Activated T-cell treated with anti-CD3 and anti-CD28 coated beads, Interleukin-2, amount 50 U/mL, for 48 hours (primary cell): ENCODE measurements around the gene CXorf65.
A peak's percentile ranks its signal among the peaks of the same experiment; 100 is the strongest.

Source experiments
- DNase-seq, 2 experiments: peaks; one replicate each; pipeline ENCODE4 v3.0.0-alpha.2; 2020

Gene CXorf65

GRCh38 chrX:71106427-71106826 is at the start of gene CXorf65:
TSS of gene CXorf65 (minus strand) at chrX:71106740. CDS start at chrX:71106556, 184 bp downstream.
- DNase-seq = no peak

GRCh38 chrX:71154641-71155040 is 48.1 kb upstream of the CXorf65 start:
- DNase-seq = no peak

DNA sequence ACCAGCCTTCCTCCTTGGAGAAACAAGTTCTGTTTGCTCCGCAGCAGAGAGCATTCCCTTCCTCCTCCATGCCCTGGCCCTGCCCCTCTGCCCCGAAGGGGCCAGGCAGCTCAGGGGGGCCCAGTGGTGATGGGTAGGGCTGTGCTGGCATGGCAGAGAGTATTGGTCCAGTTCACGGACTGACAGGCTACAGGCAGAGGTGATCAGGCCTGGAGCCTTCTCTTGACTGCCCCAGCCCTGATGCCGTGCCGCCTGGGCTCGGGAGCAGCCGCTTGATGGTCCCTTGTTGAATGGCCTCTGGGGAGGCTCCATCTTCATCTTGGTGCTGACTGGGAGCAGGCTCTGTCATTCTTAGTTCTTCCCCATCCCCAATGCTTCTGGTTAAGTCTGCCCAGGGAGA is 47.7 kb upstream of the CXorf65 start:
- DNase-seq = no peak

GRCh38 chrX:71151366-71151765 is 44.8 kb upstream of the CXorf65 start:
- no peak for DNase-seq

- DNase-seq = no peak
Measured at GRCh38 chrX:71148278-71148663, 41.7 kb upstream of the CXorf65 start.

DNA sequence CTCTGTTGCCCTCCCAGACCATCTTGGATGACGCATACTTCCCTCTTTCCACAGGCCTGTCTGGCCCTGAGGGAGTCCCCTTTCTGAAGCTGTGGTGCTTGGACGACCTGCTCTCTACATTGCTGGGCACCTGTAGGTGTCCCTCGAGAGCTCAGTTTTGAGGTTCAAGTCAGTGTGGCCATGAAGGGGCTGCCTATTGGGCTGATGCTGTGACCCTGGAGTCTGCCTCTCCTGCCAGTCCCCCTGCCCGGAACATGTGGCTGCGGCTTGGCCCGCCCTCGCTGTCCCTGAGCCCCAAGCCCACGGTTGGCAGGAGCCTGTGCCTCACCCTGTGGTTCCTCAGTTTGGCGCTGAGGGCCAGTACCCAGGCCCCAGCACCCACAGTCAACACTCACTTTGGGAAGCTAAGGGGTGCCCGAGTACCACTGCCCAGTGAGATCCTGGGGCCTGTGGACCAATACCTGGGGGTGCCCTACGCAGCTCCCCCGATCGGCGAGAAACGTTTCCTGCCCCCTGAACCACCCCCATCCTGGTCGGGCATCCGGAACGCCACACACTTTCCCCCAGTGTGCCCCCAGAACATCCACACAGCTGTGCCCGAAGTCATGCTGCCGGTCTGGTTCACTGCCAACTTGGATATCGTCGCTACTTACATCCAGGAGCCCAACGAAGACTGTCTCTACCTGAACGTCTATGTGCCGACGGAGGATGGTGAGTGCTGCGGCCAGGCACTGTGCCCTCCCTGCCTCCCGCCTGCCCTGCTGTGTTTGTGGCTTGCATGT is 41.1 kb upstream of the CXorf65 start:
- no peak for DNase-seq

DNA sequence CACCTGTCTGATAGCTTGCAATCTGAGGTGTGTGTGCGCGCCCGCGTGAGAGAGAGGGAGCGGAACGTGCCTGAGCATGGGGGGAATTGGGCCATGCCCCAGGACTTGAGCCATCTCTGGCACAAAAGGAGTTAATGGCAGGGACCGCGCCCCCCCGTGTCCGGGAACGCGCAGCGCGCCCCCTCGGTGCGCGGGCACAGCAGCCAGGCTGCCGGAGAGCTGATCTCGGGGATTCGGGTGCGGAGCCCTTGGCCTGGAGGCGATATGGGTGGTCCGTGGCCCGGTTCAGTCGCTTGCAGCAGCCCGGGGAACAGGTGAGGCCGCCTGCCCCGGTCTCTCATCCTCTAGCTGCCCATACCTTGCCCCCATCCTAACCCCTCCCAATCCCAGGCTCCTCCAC is 38.1 kb upstream of the CXorf65 start, which contains the start of gene NLGN3:
NLGN3 (plus strand) TSS at position 191 of the 400 bp plus-strand sequence. CDS start 2,909 bp downstream, outside the sequence.
- DNase-seq = no peak

GRCh38 chrX:71143508-71143907 is 37.0 kb upstream of the CXorf65 start:
- DNase-seq = no peak

DNA sequence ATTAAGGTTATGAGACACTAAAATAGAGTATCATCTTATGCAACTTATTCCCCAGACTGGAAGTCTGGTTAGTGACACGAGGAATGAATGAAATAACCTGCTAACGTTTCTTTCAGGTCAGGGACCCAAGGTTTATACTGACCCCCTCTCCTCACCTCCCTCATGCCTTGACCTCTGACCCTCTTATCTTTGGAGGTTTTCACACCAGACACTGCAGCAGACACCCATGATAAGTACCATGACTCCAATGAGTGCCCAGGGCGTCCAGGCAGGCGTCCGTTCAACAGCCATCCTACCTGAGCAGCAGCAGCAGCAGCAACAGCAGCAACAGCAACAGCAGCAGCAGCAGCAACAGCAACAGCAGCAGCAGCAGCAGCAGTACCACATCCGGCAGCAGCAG is 33.9 kb upstream of the CXorf65 start:
- DNase-seq = no peak

DNA sequence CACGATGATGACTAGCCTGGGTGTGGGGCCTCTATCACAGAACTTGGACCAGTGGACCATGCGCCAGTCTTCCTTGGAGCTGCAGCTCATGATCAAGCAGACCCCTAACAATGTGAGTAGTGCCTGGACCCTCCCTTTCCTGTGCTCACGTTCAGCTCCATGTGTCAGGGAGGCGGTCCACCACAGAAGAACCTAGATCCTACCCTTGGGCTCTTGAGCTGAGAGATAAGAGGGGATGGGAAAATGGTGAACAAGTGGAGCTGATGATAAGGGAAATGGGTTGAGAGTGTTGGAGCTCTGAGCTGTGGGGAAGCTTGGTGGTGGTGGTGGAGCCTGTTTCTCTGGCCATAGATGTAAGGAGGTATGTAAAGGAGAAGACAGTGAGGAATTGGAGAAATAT is 25.0 kb upstream of the CXorf65 start:
- no peak for DNase-seq

DNA sequence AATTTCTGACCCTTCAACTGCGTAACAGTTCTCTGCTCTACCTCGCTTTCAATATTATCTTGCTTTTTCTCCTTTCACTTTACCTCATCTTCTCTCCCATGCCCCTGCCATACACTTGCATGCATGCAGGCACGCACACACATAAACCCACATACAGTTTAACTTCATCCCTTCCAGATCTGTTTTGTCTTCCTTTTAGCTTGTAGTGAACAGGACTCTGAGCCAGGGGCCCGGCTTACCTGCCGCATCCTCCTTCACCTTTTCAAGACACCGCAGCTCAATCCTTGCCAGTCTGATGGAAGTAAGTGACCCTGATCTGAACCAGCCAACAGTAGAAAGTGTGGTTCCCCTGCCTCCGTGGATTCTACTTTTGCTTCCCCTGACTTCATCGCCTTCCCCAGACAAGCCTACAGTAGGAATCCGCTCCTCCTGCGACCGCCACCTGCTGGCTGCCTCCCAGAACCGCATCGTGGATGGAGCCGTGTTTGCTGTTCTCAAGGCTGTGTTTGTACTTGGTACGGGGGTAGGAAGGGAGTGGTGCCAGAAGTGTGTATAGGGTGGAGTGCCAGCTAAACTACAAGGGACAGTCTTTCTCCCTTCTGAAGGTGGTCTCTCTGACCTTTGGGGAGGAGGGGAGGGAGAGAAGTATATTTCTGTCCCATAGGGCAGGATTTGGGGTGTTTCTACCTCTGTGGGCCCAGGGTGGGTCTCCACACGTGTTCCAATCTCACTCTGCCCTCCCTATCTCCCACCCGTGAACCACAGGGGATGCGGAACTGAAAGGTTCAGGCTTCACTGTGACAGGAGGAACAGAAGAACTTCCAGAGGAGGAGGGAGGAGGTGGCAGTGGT is 22.6 kb upstream of the CXorf65 start:
- DNase-seq = peak; percentile 85 to 87

DNA sequence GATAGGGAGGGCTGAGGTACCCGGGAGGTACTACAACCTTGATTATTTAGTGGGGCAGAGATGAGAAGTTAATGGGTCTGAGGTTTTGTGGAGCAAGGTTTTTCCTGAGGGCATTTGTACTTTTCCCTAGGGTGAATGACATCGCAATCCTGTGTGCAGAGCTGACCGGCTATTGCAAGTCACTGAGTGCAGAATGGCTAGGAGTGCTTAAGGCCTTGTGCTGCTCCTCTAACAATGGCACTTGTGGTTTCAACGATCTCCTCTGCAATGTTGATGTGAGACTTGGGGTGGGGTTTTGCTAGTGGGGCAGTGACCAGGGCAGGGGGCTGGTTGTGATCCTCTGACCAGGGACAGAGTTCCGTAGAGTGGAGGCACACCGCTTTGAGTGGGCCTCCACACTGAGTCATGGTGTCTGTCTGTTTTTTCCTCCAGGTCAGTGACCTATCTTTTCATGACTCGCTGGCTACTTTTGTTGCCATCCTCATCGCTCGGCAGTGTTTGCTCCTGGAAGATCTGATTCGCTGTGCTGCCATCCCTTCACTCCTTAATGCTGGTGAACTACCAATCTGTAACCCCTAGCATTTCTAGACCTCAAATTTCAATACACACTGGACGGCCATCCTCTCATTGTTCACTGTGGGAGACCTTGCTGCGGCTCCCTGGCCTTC is 21.8 kb upstream of the CXorf65 start:
- DNase-seq = no peak

DNA sequence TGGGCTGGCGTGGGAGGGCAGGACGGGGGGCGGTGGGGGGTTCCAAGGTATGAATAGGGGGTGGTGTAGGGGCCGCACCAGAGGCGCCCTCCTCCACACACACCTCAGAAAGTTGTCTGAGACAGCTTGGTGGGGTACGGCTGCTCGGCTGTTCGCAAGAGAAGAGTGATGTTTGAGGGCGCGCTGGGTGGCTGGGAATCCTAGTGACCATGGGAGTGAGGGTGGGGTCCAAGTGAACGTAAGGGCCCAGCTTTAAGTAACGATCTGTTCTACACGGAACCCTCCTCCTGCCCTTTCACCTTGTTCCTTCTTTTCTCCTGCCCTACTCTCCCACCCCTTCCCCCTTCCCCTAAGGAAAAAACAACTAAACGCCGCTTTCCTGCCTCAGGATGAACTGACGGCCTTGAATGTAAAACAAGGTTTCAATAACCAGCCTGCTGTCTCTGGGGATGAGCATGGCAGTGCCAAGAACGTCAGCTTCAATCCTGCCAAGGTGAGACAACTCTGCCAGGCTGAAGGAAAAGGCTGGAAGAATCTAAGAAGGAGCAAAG is 12.5 kb upstream of the CXorf65 start:
- no peak for DNase-seq

DNA sequence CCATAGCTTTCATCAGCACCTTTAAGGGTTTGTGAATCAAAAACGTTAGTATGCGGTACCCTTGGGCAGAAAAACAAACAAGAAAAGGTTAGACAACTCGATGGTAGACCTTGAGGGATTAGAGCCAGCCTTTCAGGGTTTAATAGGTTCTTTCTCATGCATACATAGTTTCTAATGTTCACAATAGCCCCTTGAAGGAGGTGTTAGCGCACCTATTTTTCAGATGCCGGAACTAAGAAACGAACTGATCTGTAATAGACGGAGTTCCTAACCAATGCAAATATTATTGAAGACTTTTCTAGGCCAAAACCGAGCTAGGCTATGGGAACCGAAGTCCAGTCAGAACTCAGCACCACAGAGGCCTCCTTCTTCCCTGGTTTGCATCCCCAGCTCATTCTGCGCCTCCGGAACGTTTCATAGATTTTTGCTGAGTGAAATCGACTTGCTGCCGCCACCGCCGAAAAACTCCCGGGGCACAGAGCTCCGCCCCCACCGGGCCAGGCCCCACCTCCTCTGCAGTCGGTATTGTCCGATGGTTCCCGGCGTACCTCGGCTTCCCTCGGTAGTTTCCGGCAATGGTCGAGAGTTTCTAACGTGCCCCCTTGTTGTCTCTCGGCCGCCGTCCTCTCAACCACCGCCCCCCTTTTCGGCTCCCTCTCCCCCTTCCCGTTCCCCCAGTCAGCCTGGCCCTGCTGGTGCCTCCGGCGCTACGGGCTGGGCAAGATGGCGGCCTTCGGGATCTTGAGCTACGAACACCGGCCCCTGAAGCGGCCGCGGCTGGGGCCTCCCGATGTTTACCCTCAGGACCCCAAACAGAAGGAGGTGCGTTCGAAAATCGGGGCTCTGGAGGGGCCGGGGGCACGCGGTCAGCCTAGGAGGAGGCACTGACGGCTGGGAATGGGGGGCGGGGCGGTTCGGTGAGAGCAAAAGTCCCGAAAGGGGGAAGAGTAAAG is 11.8 kb upstream of the CXorf65 start, which contains the start of gene MED12:
MED12 (plus strand) TSS at position 565 of the 953 bp plus-strand sequence; CDS start at position 724, 159 bp downstream.
- DNase-seq = peak; percentile 89 to 91

- DNase-seq = no peak
Measured at GRCh38 chrX:71117358-71117757, 10.8 kb upstream of the CXorf65 start.

DNA sequence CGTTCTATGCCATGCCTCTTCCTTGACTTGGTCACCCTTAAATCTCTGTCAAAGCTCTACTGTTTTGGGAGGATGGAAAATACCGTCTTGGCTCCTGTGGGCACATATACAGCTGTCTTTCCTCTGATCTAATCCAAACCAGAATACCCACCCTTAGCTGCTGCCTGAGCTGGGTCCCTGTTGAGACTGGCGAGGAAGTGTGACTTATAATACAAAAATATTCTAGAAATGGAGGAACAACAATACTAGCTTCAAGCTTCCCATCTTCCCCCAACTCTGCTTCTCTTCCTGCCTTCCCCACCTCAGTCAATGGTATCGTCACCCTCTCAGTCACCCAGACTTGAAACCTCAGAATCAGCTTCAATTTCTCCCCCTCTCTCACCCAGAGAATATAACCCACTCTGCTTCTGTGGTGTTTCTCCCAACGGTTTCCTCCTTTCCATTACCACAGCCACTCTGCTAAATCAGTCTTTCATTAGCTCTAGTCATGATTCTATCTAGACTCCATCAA is 5.4 kb upstream of the CXorf65 start:
- no peak for DNase-seq

GRCh38 chrX:71111141-71111843 is 4.8 kb upstream of the CXorf65 start, which contains the start of gene IL2RG:
TSS of gene IL2RG (minus strand) at chrX:71111577. CDS start at chrX:71111539, 38 bp downstream.
- DNase-seq = peak; percentile 71 to 75

DNA sequence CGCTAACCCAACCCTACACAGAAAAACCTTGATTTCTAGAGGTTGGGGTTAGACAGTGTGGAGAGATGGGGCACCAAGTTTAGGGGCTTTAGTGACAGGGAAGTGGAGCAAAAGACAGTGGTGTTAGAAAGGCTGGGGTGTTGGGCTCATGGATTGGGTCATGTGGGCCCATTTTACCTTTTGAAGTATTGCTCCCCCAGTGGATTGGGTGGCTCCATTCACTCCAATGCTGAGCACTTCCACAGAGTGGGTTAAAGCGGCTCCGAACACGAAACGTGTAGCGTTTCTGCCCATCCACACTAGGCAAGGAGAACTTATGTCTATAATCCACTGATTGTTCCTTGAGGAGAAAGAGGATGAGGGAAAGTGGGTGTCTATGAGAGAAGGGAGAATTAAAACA is 2.5 kb upstream of the CXorf65 start:
- DNase-seq = no peak

DNA sequence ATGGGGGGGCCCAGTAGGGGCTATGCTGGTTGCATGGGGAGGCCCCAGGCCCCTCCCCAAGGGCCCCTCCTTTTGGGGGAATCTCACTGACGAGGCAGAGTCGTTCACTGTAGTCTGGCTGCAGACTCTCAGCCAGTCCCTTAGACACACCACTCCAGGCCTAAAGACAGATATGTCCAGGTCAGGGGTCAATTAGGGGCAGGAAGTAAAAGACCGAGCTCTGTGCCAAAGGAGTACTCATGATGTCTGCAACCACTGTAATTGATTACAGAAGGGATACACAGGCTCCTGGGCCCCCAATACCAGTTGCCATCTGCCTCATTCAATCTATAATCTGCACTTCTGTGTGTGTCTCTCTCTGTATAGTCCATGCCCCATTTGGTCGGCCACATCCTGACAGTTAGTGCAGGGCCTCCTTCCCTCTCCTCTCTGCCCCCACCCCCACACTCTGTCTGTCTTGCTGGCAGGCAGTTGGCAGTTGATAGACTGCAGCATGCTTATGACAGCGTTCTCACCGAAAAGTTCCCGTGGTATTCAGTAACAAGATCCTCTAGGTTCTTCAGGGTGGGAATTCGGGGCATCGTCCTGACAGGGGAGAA is 1.3 kb upstream of the CXorf65 start:
- DNase-seq = peak in 1 of 2 experiments; percentile 50

DNA sequence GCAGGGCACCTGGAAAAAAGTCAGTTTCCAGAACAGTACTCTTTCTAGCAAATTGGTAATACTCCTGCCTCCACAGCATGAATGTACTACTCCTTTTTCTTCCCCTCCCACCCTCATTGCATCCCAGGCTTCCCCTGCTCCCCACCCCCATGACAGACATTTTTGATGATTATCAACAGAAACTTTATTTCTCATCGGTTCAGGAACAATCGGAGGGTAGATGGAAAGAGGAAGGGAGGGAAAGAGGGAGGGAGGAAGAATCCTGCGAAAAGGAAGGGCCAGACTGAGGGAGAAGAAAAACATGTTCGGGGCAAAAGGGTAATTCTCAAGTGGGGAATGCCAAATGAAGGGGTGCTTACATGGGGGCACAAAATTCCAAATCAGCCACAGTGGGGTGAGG is 705 bp upstream of the CXorf65 start:
- no peak for DNase-seq
